Spleen (tissue), 11 donors: ENCODE data around the gene KANSL1L. TPM values are rescaled to one million over a fixed set of nuclear protein-coding genes. Genes with fewer than 3 reads are reported as not detected.

Source experiments
- DNase-seq: peaks from one replicate; pipeline ENCODE4 v3.0.0-alpha.2; 2020
- H3K27ac ChIP-seq, 8 donors: fragments of 200-600 bp; sonication (generic) in 7 of 8; 1 replicate in 4 of 8; 2 replicates in 4 of 8; pipeline versions ENCODE4 v1.5.0 to v1.8.0; 2016 to 2021; ENCODE audit warnings: inconsistent platforms in 4 of 8, mild to moderate bottlenecking in 4 of 8, moderate library complexity in 1 of 8
- H3K27me3 ChIP-seq, 7 donors: fragments of 200-600 bp; sonication (generic) in 6 of 7; replicated peaks in 1 of 7; 1 replicate in 4 of 7; 2 replicates in 3 of 7; pipeline versions ENCODE4 v1.5.0 to v1.8.0; 2016 to 2021; ENCODE audit warnings: inconsistent platforms in 3 of 7, mild to moderate bottlenecking in 1 of 7
- H3K36me3 ChIP-seq, 6 donors: fragments of 200-600 bp; sonication (generic) in 5 of 6; 1 replicate in 4 of 6; 2 replicates in 2 of 6; pipeline versions ENCODE4 v1.5.0 to v1.8.0; 2016 to 2021; ENCODE audit warnings: inconsistent platforms in 2 of 6
- H3K4me1 ChIP-seq, 6 donors: fragments of 200-600 bp; sonication (generic) in 5 of 6; 1 replicate in 3 of 6; 2 replicates in 3 of 6; pipeline versions ENCODE4 v1.5.0 to v1.8.0; 2016 to 2021; ENCODE audit warnings: inconsistent platforms in 3 of 6
- H3K4me3 ChIP-seq, 8 donors: fragments of 200-600 bp; sonication (generic) in 7 of 8; 1 replicate in 4 of 8; 2 replicates in 4 of 8; pipeline versions ENCODE4 v1.5.0 to v1.8.0; 2016 to 2021; ENCODE audit warnings: inconsistent platforms in 4 of 8, mild to moderate bottlenecking in 4 of 8, moderate library complexity in 2 of 8
- H3K9me3 ChIP-seq, 8 donors: fragments of 200-600 bp; sonication (generic) in 7 of 8; 1 replicate in 4 of 8; 2 replicates in 4 of 8; pipeline versions ENCODE4 v1.5.0 to v1.8.0; 2016 to 2021; ENCODE audit warnings: inconsistent platforms in 4 of 8
- POLR2A ChIP-seq, 3 donors: fragments of 450-650 bp; IDR thresholded peaks; one replicate each; pipeline ENCODE4 v1.5.1; 2017; ENCODE audit warnings: antibody characterized with exemption in 3 of 3, mild to moderate bottlenecking in 1 of 3
- POLR2AphosphoS5 ChIP-seq, 3 donors: sonication (generic); formaldehyde crosslinking; IDR thresholded peaks; one replicate each; pipeline ENCODE4 v1.5.1; 2017; ENCODE audit warnings: antibody characterized with exemption in 3 of 3
- WGBS, 5 donors: extraction: QIAGEN DNeasy Blood & Tissue Kit in 3 of 5; methylation state at CpG; one replicate each; pipeline versions ENCODE4 v1.1.5 to v1.1.7; 2013 to 2018; 5-methylcytosine and 5-hydroxymethylcytosine counted together
- intact Hi-C: fragments of 100-400 bp; cut with DNase I; formaldehyde crosslinking; loops from one replicate; pipeline ENCODE4 v1.15.0; 2023; ENCODE audit warnings: low total_unique reads
- polyA plus RNA-seq, 3 donors: library from polyadenylated mRNA; stranded (reverse); fragments of 200-250 nt; gene quantifications; one replicate each; pipeline ENCODE4 v1.2.1, GENCODE V29; 2013
- total RNA-seq, 7 donors: library from RNA; depleted of rRNA in 3 of 7; stranded (reverse); fragments of >200 nt in 3 of 7; fragmentation: NEBNext Ultra II Directional in 4 of 7; extraction: Animal tissue kit (Norgen Biotek cat#: 25700) in 4 of 7; gene quantifications; one replicate each; pipeline versions ENCODE4 v1.1.0 to v1.2.1, GENCODE V29; 2016 to 2021
- TF ChIP-seq, protein P1 (sequence below), 11 experiments: fragments of 200-600 bp in 7 of 11; fragments of 450-650 bp in 4 of 11; sonication (generic) in 4 of 11; IDR thresholded peaks in 8 of 11; conservative IDR thresholded peaks in 3 of 11; 1 replicate in 7 of 11; 2 replicates in 4 of 11; pipeline versions ENCODE4 v1.4.0 to v1.8.0; 2016 to 2021; ENCODE audit warnings: antibody characterized with exemption in 11 of 11, inconsistent platforms in 4 of 11, mild to moderate bottlenecking in 1 of 11
- donor health status: healthy with polysubstance abuse.
- donor health status: DM: no; HTN: no; CAD: no; lungs with moderate emphysema.
- donor health status: DM: no; HTN: no; CAD: no.
- donor health status: Bipolar disorder and iron deficiency.
- donor health status: healthy.
- donor health status: DM: no; HTN: no; CAD: no.
- donor health status: DM: yes; HTN: yes; CAD: no.

The KANSL1L gene
- total and polyA plus RNA-seq, 10 donors, result 1.2 to 30.5 (median 15.3) TPM

- no peak for DNase-seq
- peaks cover 3 to 56% (median 37%) of the 10 kb centered on the region in 8 donors for H3K9me3 ChIP-seq
- TF ChIP-seq, protein P1, sequence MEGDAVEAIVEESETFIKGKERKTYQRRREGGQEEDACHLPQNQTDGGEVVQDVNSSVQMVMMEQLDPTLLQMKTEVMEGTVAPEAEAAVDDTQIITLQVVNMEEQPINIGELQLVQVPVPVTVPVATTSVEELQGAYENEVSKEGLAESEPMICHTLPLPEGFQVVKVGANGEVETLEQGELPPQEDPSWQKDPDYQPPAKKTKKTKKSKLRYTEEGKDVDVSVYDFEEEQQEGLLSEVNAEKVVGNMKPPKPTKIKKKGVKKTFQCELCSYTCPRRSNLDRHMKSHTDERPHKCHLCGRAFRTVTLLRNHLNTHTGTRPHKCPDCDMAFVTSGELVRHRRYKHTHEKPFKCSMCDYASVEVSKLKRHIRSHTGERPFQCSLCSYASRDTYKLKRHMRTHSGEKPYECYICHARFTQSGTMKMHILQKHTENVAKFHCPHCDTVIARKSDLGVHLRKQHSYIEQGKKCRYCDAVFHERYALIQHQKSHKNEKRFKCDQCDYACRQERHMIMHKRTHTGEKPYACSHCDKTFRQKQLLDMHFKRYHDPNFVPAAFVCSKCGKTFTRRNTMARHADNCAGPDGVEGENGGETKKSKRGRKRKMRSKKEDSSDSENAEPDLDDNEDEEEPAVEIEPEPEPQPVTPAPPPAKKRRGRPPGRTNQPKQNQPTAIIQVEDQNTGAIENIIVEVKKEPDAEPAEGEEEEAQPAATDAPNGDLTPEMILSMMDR (IDR thresholded peaks at IDR 0.05 in 8 of 11, conservative IDR thresholded peaks at IDR 0.05 in 3 of 11), result no peak
- no peak for TF ChIP-seq POLR2A (IDR thresholded peaks at IDR 0.05)
- TF ChIP-seq POLR2AphosphoS5 (IDR thresholded peaks at IDR 0.05), result no peak
- H3K4me3 ChIP-seq, result no peak overlapping the region
- no peaks in the 10 kb centered on the region for H3K27me3 ChIP-seq
- intact Hi-C loops, result no loop called here
- H3K36me3 ChIP-seq, result no peaks in the 10 kb centered on the region
- H3K4me1 ChIP-seq, result no peaks in the 10 kb centered on the region
- WGBS, 5 donors, result 87 to 100% (median 97%) methylated on average over 1 of the region's 1 CpG
- H3K27ac ChIP-seq, result no peak overlapping the region
These were observed 116.5 kb downstream of the KANSL1L start for GRCh38 chr2:210054696-210055095.

DNA sequence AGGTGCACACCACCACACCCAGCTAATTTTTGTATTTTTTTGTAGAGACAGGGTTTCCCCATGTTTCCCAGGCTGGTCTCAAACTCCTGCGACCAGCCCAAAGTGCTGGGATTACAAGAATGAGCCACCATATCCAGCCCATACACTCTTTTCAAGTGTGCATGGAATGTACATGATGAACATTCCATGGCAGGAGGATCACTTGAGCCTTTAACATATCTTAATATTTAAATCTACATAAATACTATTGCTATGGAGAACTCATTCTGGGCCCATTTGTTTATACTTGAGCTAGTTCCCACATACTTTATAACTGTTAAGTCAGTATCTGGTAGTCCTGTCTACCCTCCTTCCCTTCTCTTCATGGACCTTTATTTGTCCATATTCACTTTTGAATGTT is 120.3 kb downstream of the KANSL1L start:
- WGBS, 5 donors, result 89 to 100% (median 97%) methylated on average over 1 of the region's 1 CpG
- H3K4me3 ChIP-seq, result no peak overlapping the region
- intact Hi-C loops, result no loop called here
- peaks cover 3 to 39% (median 31%) of the 10 kb centered on the region in 8 donors for H3K9me3 ChIP-seq
- no peak overlapping the region for H3K27ac ChIP-seq
- TF ChIP-seq, protein P1 (IDR thresholded peaks at IDR 0.05 in 8 of 11, conservative IDR thresholded peaks at IDR 0.05 in 3 of 11), result no peak
- TF ChIP-seq POLR2AphosphoS5 (IDR thresholded peaks at IDR 0.05) (no peak), POLR2A (IDR thresholded peaks at IDR 0.05) (no peak)
- DNase-seq, result no peak
- peaks cover 0 to 14% (median 0%) of the 10 kb centered on the region in 6 donors for H3K36me3 ChIP-seq
- H3K4me1 ChIP-seq, result no peaks in the 10 kb centered on the region
- no peaks in the 10 kb centered on the region for H3K27me3 ChIP-seq

DNA sequence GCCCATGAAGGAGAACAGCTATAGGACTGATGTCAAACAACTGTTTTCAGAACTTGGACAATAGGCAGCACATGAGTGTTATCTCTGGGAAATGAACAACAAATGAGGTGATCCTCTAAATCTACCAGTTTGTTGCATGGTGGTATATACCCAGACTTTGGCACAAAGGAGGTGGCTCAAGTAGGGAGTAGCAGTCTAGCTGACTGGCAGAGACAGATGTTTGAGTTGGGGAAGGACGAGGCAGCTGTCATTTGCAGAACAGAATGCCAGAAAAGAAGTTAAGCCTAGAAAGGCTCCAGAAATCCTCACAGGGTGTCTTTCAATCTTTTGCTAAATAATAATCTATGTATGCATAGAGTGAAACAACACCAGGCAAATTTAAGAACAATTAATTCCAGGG is 121.4 kb downstream of the KANSL1L start:
- no peak overlapping the region for H3K27ac ChIP-seq
- H3K4me3 ChIP-seq, result no peak overlapping the region
- WGBS, 5 donors, result 80 to 97% (median 90%) methylated on average over 1 of the region's 1 CpG
- TF ChIP-seq POLR2A (IDR thresholded peaks at IDR 0.05) (no peak), POLR2AphosphoS5 (IDR thresholded peaks at IDR 0.05) (no peak)
- TF ChIP-seq, protein P1 (IDR thresholded peaks at IDR 0.05 in 8 of 11, conservative IDR thresholded peaks at IDR 0.05 in 3 of 11), result no peak
- peaks cover 0 to 23% (median 1%) of the 10 kb centered on the region in 6 donors for H3K36me3 ChIP-seq
- no peak for DNase-seq
- H3K9me3 ChIP-seq, result peaks cover 1 to 29% (median 21%) of the 10 kb centered on the region in 8 donors
- H3K4me1 ChIP-seq, result no peaks in the 10 kb centered on the region
- intact Hi-C loops, result no loop called here
- no peaks in the 10 kb centered on the region for H3K27me3 ChIP-seq

GRCh38 chr2:210046851-210047500 is 124.2 kb downstream of the KANSL1L start:
- Histone ChIP-seq H3K27ac (no peak overlapping the region), H3K4me1 (no peaks in the 10 kb centered on the region), H3K4me3 (no peak overlapping the region), H3K36me3 (peaks cover 0 to 43% (median 2%) of the 10 kb centered on the region in 6 donors), H3K27me3 (no peaks in the 10 kb centered on the region), H3K9me3 (peaks cover 0 to 17% (median 11%) of the 10 kb centered on the region in 8 donors)
- DNase-seq, result no peak
- intact Hi-C loops, result no loop called here
- WGBS, 5 donors, result 90 to 100% (median 95%) methylated on average over 2 of the region's 2 CpGs
- TF ChIP-seq POLR2A (IDR thresholded peaks at IDR 0.05) (no peak), POLR2AphosphoS5 (IDR thresholded peaks at IDR 0.05) (no peak)
- TF ChIP-seq, protein P1 (IDR thresholded peaks at IDR 0.05 in 8 of 11, conservative IDR thresholded peaks at IDR 0.05 in 3 of 11), result no peak
